Measurements from ENCODE around the gene TIAM1. TPM values are rescaled to one million over a fixed set of nuclear protein-coding genes. Genes with fewer than 3 reads are reported as not detected.

The TIAM1 gene
- total RNA-seq, 1 donor from 2014 or later: 6.7 TPM

- no peak for DNase-seq (ENCODE audit: low read depth)
- no peak for TF ChIP-seq CTCF (IDR thresholded peaks at IDR 0.05; ENCODE audit: insufficient read depth, low read length, poor library complexity, severe bottlenecking)
- no peaks in the 10 kb centered on the region for H3K36me3 ChIP-seq (ENCODE audit: control insufficient read depth, insufficient read depth, low read length)
- H3K27me3 ChIP-seq (ENCODE audit: control insufficient read depth, insufficient read depth, low read length): no peaks in the 10 kb centered on the region
- H3K4me3 ChIP-seq (ENCODE audit: low read depth, low read length): no peak overlapping the region
These were observed 192.7 kb downstream of the TIAM1 start for GRCh38 chr21:31151156-31152045.

GRCh38 chr21:31145274-31145673 is 198.8 kb downstream of the TIAM1 start:
- TF ChIP-seq CTCF (IDR thresholded peaks at IDR 0.05; ENCODE audit: insufficient read depth, low read length, poor library complexity, severe bottlenecking): no peak
- H3K36me3 ChIP-seq (ENCODE audit: control insufficient read depth, insufficient read depth, low read length): no peaks in the 10 kb centered on the region
- no peak for DNase-seq (ENCODE audit: low read depth)

GRCh38 chr21:31143036-31143435 is 201.0 kb downstream of the TIAM1 start:
- DNase-seq (ENCODE audit: low read depth): no peak
- no peaks in the 10 kb centered on the region for H3K27me3 ChIP-seq (ENCODE audit: control insufficient read depth, insufficient read depth, low read length)
- no peaks in the 10 kb centered on the region for H3K36me3 ChIP-seq (ENCODE audit: control insufficient read depth, insufficient read depth, low read length)
- TF ChIP-seq CTCF (IDR thresholded peaks at IDR 0.05; ENCODE audit: insufficient read depth, low read length, poor library complexity, severe bottlenecking): no peak
- no peak overlapping the region for H3K4me3 ChIP-seq (ENCODE audit: low read depth, low read length)

More at GRCh38 chr21:31145274-31145673, 198.8 kb downstream of the TIAM1 start:
- H3K4me3 ChIP-seq (ENCODE audit: low read depth, low read length): no peak overlapping the region
- H3K27me3 ChIP-seq (ENCODE audit: control insufficient read depth, insufficient read depth, low read length): no peaks in the 10 kb centered on the region

GRCh38 chr21:31142600-31142999 is 201.5 kb downstream of the TIAM1 start:
- peak; percentile 43 for TF ChIP-seq CTCF (IDR thresholded peaks at IDR 0.05; ENCODE audit: insufficient read depth, low read length, poor library complexity, severe bottlenecking)
- no peak for DNase-seq (ENCODE audit: low read depth)
- H3K36me3 ChIP-seq (ENCODE audit: control insufficient read depth, insufficient read depth, low read length): no peaks in the 10 kb centered on the region

GRCh38 chr21:31141389-31142000 is 202.6 kb downstream of the TIAM1 start:
- DNase-seq (ENCODE audit: low read depth): peak; percentile 34
- TF ChIP-seq CTCF (IDR thresholded peaks at IDR 0.05; ENCODE audit: insufficient read depth, low read length, poor library complexity, severe bottlenecking): no peak

More at GRCh38 chr21:31142600-31142999, 201.5 kb downstream of the TIAM1 start:
- Histone ChIP-seq H3K4me3 (ENCODE audit: low read depth, low read length) (no peak overlapping the region), H3K27me3 (ENCODE audit: control insufficient read depth, insufficient read depth, low read length) (no peaks in the 10 kb centered on the region)

More at GRCh38 chr21:31141389-31142000, 202.6 kb downstream of the TIAM1 start:
- H3K27me3 ChIP-seq (ENCODE audit: control insufficient read depth, insufficient read depth, low read length): no peaks in the 10 kb centered on the region
- H3K4me3 ChIP-seq (ENCODE audit: low read depth, low read length): no peak overlapping the region
- H3K36me3 ChIP-seq (ENCODE audit: control insufficient read depth, insufficient read depth, low read length): no peaks in the 10 kb centered on the region
